ENCODE data around the gene GSC. TPM values are rescaled to one million over a fixed set of nuclear protein-coding genes. Genes with fewer than 3 reads are reported as not detected.
"Not testable (repeated sequence)": the region's sequence is repeated elsewhere in the genome, so short reads cannot be mapped to it uniquely, and the experiment has no call there.

Gene GSC
- total RNA-seq, 2 donors from 2014 or later, result not detected

DNA sequence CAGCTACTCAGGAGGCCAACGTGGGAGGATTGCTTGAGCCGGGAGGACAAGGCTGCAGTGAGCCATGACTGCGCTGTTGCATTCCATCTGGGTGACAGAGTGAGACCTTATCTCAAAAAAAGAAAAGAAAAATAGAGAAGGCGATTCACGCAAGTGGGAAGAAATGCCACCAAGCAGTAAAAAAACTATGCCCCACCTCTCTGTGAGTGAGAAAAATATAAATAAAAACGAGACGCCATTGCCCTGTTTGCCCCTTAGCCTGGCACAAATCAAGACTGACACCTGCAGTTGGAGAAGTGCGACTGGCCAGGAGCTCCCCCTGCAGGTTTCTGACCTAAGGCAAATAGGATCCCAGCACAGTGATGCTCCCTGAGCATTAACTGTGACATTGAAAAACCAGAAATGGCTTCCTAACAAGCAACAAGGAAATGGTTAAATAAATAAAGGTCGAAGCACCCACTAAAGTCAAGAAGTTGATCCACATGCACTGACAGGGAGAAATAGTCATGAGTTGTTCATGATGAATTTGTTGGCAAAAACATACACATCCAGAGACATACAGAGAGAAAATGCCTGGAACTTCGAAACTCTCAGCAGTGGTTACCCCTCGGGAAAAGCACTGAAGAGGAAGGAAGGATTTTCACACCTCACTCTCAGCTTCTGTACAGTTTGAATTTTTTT lies 21.1 kb downstream of the GSC start:
- no peaks in the 10 kb centered on the region for H3K4me1 ChIP-seq
- TF ChIP-seq, protein P1, sequence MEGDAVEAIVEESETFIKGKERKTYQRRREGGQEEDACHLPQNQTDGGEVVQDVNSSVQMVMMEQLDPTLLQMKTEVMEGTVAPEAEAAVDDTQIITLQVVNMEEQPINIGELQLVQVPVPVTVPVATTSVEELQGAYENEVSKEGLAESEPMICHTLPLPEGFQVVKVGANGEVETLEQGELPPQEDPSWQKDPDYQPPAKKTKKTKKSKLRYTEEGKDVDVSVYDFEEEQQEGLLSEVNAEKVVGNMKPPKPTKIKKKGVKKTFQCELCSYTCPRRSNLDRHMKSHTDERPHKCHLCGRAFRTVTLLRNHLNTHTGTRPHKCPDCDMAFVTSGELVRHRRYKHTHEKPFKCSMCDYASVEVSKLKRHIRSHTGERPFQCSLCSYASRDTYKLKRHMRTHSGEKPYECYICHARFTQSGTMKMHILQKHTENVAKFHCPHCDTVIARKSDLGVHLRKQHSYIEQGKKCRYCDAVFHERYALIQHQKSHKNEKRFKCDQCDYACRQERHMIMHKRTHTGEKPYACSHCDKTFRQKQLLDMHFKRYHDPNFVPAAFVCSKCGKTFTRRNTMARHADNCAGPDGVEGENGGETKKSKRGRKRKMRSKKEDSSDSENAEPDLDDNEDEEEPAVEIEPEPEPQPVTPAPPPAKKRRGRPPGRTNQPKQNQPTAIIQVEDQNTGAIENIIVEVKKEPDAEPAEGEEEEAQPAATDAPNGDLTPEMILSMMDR (IDR thresholded peaks at IDR 0.05), result peak; percentile 34
- H3K9ac ChIP-seq (ENCODE audit: low read depth in 2 of 2, low read length in 2 of 2), result no peak overlapping the region
- H3K4me3 ChIP-seq, result no peak overlapping the region
- DNase-seq, result no peak
- H3K27me3 ChIP-seq, result no peaks in the 10 kb centered on the region
- no peak overlapping the region for H3K27ac ChIP-seq
- H3K9me3 ChIP-seq, result no peaks in the 10 kb centered on the region
- intact Hi-C loops (cut with DNase I), result no loop called here
- H3K36me3 ChIP-seq, result no peaks in the 10 kb centered on the region

DNA sequence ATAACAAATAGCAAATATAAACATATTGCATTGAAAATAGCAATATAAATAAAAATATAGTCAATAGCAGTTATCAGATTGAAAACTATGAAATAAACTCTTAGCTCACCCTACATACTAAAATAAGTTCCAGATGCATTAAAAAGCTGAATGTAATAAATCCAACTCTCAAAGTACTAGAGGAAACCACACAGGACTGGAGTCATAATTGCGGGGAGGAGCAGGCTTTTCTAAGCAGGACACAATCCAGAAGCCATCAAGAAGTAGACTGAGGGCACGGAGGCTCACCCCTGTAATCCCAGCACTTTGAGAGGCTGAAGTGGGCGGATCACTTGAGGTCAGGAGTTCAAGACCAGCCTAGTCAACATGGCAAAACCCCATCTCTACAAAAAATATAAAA lies 22.2 kb downstream of the GSC start:
- no peak for DNase-seq
- no peak overlapping the region for H3K9ac ChIP-seq (ENCODE audit: low read depth in 2 of 2, low read length in 2 of 2)
- no peaks in the 10 kb centered on the region for H3K27me3 ChIP-seq
- no peak overlapping the region for H3K4me3 ChIP-seq
- no peak overlapping the region for H3K27ac ChIP-seq
- H3K9me3 ChIP-seq, result no peaks in the 10 kb centered on the region
- H3K36me3 ChIP-seq, result no peaks in the 10 kb centered on the region
- intact Hi-C loops (cut with DNase I), result no loop called here
- TF ChIP-seq, protein P1 (IDR thresholded peaks at IDR 0.05), result no peak
- H3K4me1 ChIP-seq, result no peaks in the 10 kb centered on the region

DNA sequence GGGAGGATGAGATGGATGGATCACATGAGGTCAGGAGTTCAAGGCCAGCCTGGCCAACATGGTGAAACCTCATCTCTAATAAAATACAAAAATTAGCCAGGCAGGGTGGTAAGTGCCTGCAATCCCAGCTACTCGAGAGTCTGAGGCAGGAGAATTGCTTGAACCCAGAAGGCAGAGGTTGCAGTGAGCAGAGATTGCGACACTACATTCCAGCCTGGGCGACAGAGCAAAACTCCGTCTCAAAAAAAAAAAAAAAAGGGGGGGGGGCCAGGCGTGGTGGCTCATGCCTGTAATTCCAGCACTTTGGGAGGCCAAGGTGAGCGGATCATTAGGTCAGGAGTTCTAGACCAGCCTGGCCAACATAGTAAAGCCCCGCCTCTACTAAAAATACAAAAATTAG lies 22.8 kb downstream of the GSC start:
- H3K9ac ChIP-seq (ENCODE audit: low read depth in 2 of 2, low read length in 2 of 2); H3K9me3 ChIP-seq; H3K4me3 ChIP-seq; H3K27ac ChIP-seq; DNase-seq; H3K4me1 ChIP-seq; H3K36me3 ChIP-seq; intact Hi-C loops (cut with DNase I); H3K27me3 ChIP-seq: not testable (repeated sequence)

DNA sequence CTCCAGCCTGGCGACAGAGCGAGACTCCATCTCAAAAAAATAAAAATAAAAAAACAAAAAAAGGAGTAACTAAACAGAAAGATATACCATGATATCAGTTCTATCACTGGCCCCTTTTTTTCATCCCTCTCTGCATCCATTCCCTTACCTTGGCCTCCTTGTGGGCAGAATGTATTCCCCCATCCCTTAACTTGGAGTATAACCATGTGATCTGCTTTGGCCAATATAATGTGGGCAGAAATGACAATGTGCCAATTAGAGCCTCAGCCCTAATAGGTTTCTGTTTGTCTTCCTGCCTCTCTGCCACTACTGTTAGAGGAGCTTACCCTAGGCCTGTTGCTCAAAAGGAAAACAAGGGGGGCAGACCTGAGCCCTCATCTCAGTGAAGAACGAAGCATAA lies 23.8 kb downstream of the GSC start:
- H3K9ac ChIP-seq (ENCODE audit: low read depth in 2 of 2, low read length in 2 of 2), result no peak overlapping the region
- TF ChIP-seq, protein P1 (IDR thresholded peaks at IDR 0.05), result no peak
- H3K9me3 ChIP-seq, result no peaks in the 10 kb centered on the region
- no peaks in the 10 kb centered on the region for H3K36me3 ChIP-seq
- H3K4me1 ChIP-seq, result no peaks in the 10 kb centered on the region
- no peak overlapping the region for H3K4me3 ChIP-seq
- H3K27ac ChIP-seq, result no peak overlapping the region
- no peak for DNase-seq
- intact Hi-C loops (cut with DNase I), result no loop called here
- no peaks in the 10 kb centered on the region for H3K27me3 ChIP-seq

DNA sequence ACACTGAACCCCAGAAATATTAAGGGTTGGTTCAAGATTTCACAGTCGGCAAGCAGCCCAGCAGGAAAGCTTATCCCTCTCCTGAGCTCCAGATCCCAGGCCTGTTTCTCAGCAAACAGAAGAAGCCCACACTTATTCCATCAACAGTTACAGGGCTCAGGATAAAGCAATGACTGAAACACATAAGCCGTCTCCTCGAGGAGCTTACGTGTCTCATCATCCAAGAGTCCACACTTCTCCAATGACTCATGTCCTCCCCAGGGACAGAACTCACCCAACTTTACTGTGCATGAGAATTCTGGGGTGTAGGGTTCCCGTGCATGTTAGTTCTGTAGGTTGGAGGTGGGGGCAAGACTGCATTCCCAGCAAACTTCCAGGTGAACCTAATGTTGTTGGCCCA lies 31.2 kb downstream of the GSC start:
- Histone ChIP-seq H3K36me3 (no peaks in the 10 kb centered on the region), H3K27me3 (no peaks in the 10 kb centered on the region), H3K27ac (no peak overlapping the region), H3K9me3 (no peaks in the 10 kb centered on the region), H3K9ac (ENCODE audit: low read depth in 2 of 2, low read length in 2 of 2) (no peak overlapping the region), H3K4me1 (no peaks in the 10 kb centered on the region), H3K4me3 (no peak overlapping the region)
- intact Hi-C loops (cut with DNase I), result no loop called here
- TF ChIP-seq, protein P1 (IDR thresholded peaks at IDR 0.05), result no peak
- no peak for DNase-seq

DNA sequence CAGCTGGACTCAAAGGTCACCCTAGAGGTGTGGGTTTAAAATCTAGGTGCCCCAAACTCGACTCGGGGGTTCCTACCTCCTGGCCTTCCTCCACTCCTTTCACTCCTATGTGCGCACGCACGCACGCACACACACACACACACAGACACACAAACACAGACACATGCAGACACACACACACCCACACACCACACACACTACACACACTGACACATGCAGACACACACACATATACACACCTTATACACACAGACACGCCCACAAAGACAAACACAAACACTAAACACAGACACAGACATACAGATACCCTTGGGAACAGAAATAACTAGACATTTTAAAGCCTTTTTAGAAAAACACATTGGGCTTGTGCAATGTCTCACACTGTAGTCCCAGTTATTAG lies 31.8 kb downstream of the GSC start:
- Histone ChIP-seq H3K9ac (ENCODE audit: low read depth in 2 of 2, low read length in 2 of 2) (no peak overlapping the region), H3K27ac (no peak overlapping the region), H3K36me3 (no peaks in the 10 kb centered on the region), H3K4me1 (no peaks in the 10 kb centered on the region), H3K9me3 (no peaks in the 10 kb centered on the region), H3K4me3 (no peak overlapping the region), H3K27me3 (no peaks in the 10 kb centered on the region)
- TF ChIP-seq, protein P1 (IDR thresholded peaks at IDR 0.05), result no peak
- no peak for DNase-seq
- intact Hi-C loops (cut with DNase I), result no loop called here

Measured in colonic mucosa (tissue), 4 donors.